PC-3 (cell line): ENCODE results near the gene ZNF146. TPM values are rescaled to one million over a fixed set of nuclear protein-coding genes. Genes with fewer than 3 reads are reported as not detected.
"Not testable (repeated sequence)": the region's sequence is repeated elsewhere in the genome, so short reads cannot be mapped to it uniquely, and the experiment has no call there.

Experiments
- ATAC-seq: fragments of 200-7000 bp; cut with Tn5 transposase; 2 replicates; pipeline ENCODE4 v1.9.1; 2020; ENCODE audit warnings: mild to moderate bottlenecking, moderate library complexity
- BruUV-seq: library from RNA; stranded (reverse); fragments of 400-500 nt; replicated peaks from 2 replicates; lab custom pipeline; 2021; lab: Mats Ljungman, UMichigan
- CTCF ChIA-PET: fragments of 300-600 bp; sonication (Branson Sonifier 250); formaldehyde crosslinking; loops from one replicate; lab custom pipeline; 2022; ENCODE audit warnings: antibody characterized with exemption; lab: Charles Lee
- POLR2A ChIA-PET: fragments of 300-600 bp; sonication (Branson Sonifier 250); formaldehyde crosslinking; loops from one replicate; lab custom pipeline; 2022; ENCODE audit warnings: antibody characterized with exemption; ENCODE audit not compliant: unreplicated experiment; lab: Charles Lee
- DNase-seq: peaks from one replicate; pipeline ENCODE4 v3.0.0-alpha.2; 2015
- H2AFZ ChIP-seq: fragments of 300-600 bp; sonication (generic); 2 replicates; pipeline ENCODE4 v1.6.0; 2016; ENCODE audit warnings: antibody characterized with exemption, low read length
- H3F3A ChIP-seq: fragments of 300-600 bp; sonication (generic); one replicate; pipeline ENCODE4 v1.6.0; 2017; ENCODE audit warnings: antibody characterized with exemption, low read length, control low read depth, mild to moderate bottlenecking; ENCODE audit not compliant: unreplicated experiment
- H3K27ac ChIP-seq: fragments of 300-600 bp; sonication (generic); 2 replicates; pipeline ENCODE4 v1.5.1; 2016; ENCODE audit warnings: mild to moderate bottlenecking, low read length
- H3K27me3 ChIP-seq: fragments of 300-600 bp; sonication (generic); 2 replicates; pipeline ENCODE4 v1.6.1; 2016; ENCODE audit warnings: low read length, mixed read lengths
- H3K36me3 ChIP-seq: fragments of 300-600 bp; sonication (generic); 2 replicates; pipeline ENCODE4 v1.6.1; 2016; ENCODE audit warnings: low read depth, mixed run types, low read length, mixed read lengths
- H3K4me1 ChIP-seq: fragments of 300-600 bp; sonication (generic); 2 replicates; pipeline ENCODE4 v1.5.1; 2016; ENCODE audit warnings: low read length; ENCODE audit not compliant: insufficient read depth
- H3K4me2 ChIP-seq: fragments of 300-600 bp; sonication (generic); 2 replicates; pipeline ENCODE4 v1.6.0; 2016; ENCODE audit warnings: low read length
- H3K4me3 ChIP-seq: fragments of 300-600 bp; sonication (generic); 2 replicates; pipeline ENCODE4 v1.5.1; 2016; ENCODE audit warnings: mild to moderate bottlenecking, low read length, mixed read lengths
- H3K79me2 ChIP-seq: fragments of 300-600 bp; sonication (generic); 2 replicates; pipeline ENCODE4 v1.6.1; 2017; ENCODE audit warnings: low read length, mixed read lengths
- H3K9ac ChIP-seq: fragments of 300-600 bp; sonication (generic); 2 replicates; pipeline ENCODE4 v1.6.0; 2016; ENCODE audit warnings: mild to moderate bottlenecking, low read length
- H3K9me2 ChIP-seq: fragments of 300-600 bp; sonication (generic); replicated peaks from 2 replicates; pipeline ENCODE4 v1.6.1; 2016; ENCODE audit warnings: mixed run types, low read length, mixed read lengths
- H3K9me3 ChIP-seq: fragments of 300-600 bp; sonication (generic); 2 replicates; pipeline ENCODE4 v1.6.1; 2016; ENCODE audit warnings: low read length, mixed read lengths
- H4K20me1 ChIP-seq: fragments of 300-600 bp; sonication (generic); 2 replicates; pipeline ENCODE4 v1.6.1; 2016; ENCODE audit warnings: low read length, mixed read lengths
- CTCF ChIP-seq: fragments of 300-600 bp; sonication (generic); conservative IDR thresholded peaks from 2 replicates; pipeline ENCODE4 v1.5.1; 2017; ENCODE audit warnings: antibody characterized with exemption, low read depth, mild to moderate bottlenecking, low read length
- EZH2 ChIP-seq: fragments of 300-600 bp; sonication (generic); IDR thresholded peaks from one replicate; pipeline ENCODE4 v1.6.1; 2017; ENCODE audit warnings: antibody characterized with exemption, mild to moderate bottlenecking, low read length; ENCODE audit not compliant: unreplicated experiment
- EZH2phosphoT487 ChIP-seq: fragments of 300-600 bp; sonication (generic); IDR thresholded peaks from 2 replicates; pipeline ENCODE4 v1.6.1; 2018; ENCODE audit warnings: mild to moderate bottlenecking, antibody characterized with exemption, low read length, borderline replicate concordance
- intact Hi-C: fragments of 100-400 bp; cut with micrococcal nuclease; formaldehyde crosslinking; loops from 2 replicates; pipeline ENCODE4 v1.9.0; 2023
- total RNA-seq: library from RNA; depleted of rRNA; stranded (reverse); fragments of >200 nt; gene quantifications from 2 replicates; pipeline ENCODE4 v1.2.3, GENCODE V29; 2014

ZNF146 gene
- total RNA-seq, 1 experiment from 2014 or later: 78.4 TPM

- BruUV-seq: no TSS peak
- Histone ChIP-seq H3K27me3 (no peaks in the 10 kb centered on the region), H3F3A (no peaks in the 10 kb centered on the region), H3K9me2 (no peaks in the 10 kb centered on the region), H3K4me1 (no peaks in the 10 kb centered on the region), H3K79me2 (no peaks in the 10 kb centered on the region), H3K9ac (no peak overlapping the region), H3K27ac (no peak overlapping the region), H3K4me3 (no peak overlapping the region), H4K20me1 (no peaks in the 10 kb centered on the region), H3K4me2 (no peak overlapping the region), H3K9me3 (no peaks in the 10 kb centered on the region), H3K36me3 (no peaks in the 10 kb centered on the region), H2AFZ (no peak overlapping the region)
- CTCF ChIA-PET: no interaction called here
- ATAC-seq: no peak
- no peak for TF ChIP-seq CTCF
- no peak for TF ChIP-seq EZH2phosphoT487
- TF ChIP-seq EZH2: no peak
- intact Hi-C loops: no loop called here
- POLR2A ChIA-PET: no interaction called here
- DNase-seq: no peak
Measured at GRCh38 chr19:36172852-36173251, 42.1 kb upstream of the ZNF146 start.

GRCh38 chr19:36173846-36174245, 41.1 kb upstream of the ZNF146 start:
- H2AFZ ChIP-seq, H3K9me3 ChIP-seq, H3F3A ChIP-seq, H3K27me3 ChIP-seq, DNase-seq, H3K4me1 ChIP-seq, BruUV-seq, POLR2A ChIA-PET, H3K4me3 ChIP-seq, H3K36me3 ChIP-seq, H4K20me1 ChIP-seq, H3K9ac ChIP-seq, intact Hi-C loops, ATAC-seq, H3K9me2 ChIP-seq, H3K27ac ChIP-seq, H3K4me2 ChIP-seq, H3K79me2 ChIP-seq: not testable (repeated sequence)
- CTCF ChIA-PET: interaction anchor here (0.6 kb wide), 1 partner anchor 48 kb away, joined by 8 read pairs; no protein-coding TSS in a partner anchor

GRCh38 chr19:36179077-36179476, 35.8 kb upstream of the ZNF146 start:
- H3K27me3 ChIP-seq, H3K4me3 ChIP-seq, H3K4me1 ChIP-seq, H2AFZ ChIP-seq, H3K9me3 ChIP-seq, BruUV-seq, H4K20me1 ChIP-seq, H3K79me2 ChIP-seq, H3F3A ChIP-seq, H3K4me2 ChIP-seq, CTCF ChIA-PET, H3K27ac ChIP-seq, ATAC-seq, H3K9ac ChIP-seq, H3K9me2 ChIP-seq, intact Hi-C loops, POLR2A ChIA-PET, DNase-seq, H3K36me3 ChIP-seq: not testable (repeated sequence)

- H3K9me3 ChIP-seq: no peaks in the 10 kb centered on the region
- BruUV-seq: no TSS peak
- intact Hi-C loops: no loop called here
- no peaks in the 10 kb centered on the region for H3K27me3 ChIP-seq
- no peak for TF ChIP-seq EZH2
- H3K4me2 ChIP-seq: no peak overlapping the region
- H4K20me1 ChIP-seq: no peaks in the 10 kb centered on the region
- H3K4me3 ChIP-seq: no peak overlapping the region
- no peaks in the 10 kb centered on the region for H3K36me3 ChIP-seq
- POLR2A ChIA-PET: no interaction called here
- no peaks in the 10 kb centered on the region for H3K79me2 ChIP-seq
- H3K4me1 ChIP-seq: no peaks in the 10 kb centered on the region
- DNase-seq (peak; percentile 12), ATAC-seq (no peak)
- H2AFZ ChIP-seq: no peak overlapping the region
- H3K9me2 ChIP-seq: no peaks in the 10 kb centered on the region
- no peak overlapping the region for H3K9ac ChIP-seq
- CTCF ChIA-PET: no interaction called here
- no peaks in the 10 kb centered on the region for H3F3A ChIP-seq
- H3K27ac ChIP-seq: no peak overlapping the region
Measured at GRCh38 chr19:36182612-36183244, 32.2 kb upstream of the ZNF146 start.
